Activated naive CD4-positive, alpha-beta T cell treated with anti-CD3 and anti-CD28 coated beads, Interleukin-2, amount 10 ng/mL, durations not matched to agents 7 days and 5 days (primary cell): Measurements from ENCODE around the gene RPS6KB2.

ENCODE experiments used
- CTCF ChIA-PET: fragments of 350-600 bp; sonication (Branson Sonifier 250); formaldehyde crosslinking; loops from one replicate; lab custom pipeline; 2021; ENCODE audit warnings: antibody characterized with exemption; lab: Charles Lee
- DNase-seq: peaks from one replicate; pipeline ENCODE4 v3.0.0-alpha.2; 2020
- H3K27ac Mint-ChIP-seq: one replicate; pipeline ENCODE4 v1.8.0; 2021; ENCODE audit warnings: mild to moderate bottlenecking, moderate library complexity, mixed read lengths
- H3K27me3 Mint-ChIP-seq: one replicate; pipeline ENCODE4 v1.8.0; 2021; ENCODE audit warnings: mild to moderate bottlenecking, mixed read lengths
- H3K36me3 Mint-ChIP-seq: one replicate; pipeline ENCODE4 v1.8.0; 2021; ENCODE audit warnings: mixed read lengths
- H3K4me1 Mint-ChIP-seq: one replicate; pipeline ENCODE4 v1.8.0; 2021; ENCODE audit warnings: mixed read lengths
- H3K4me3 Mint-ChIP-seq: one replicate; pipeline ENCODE4 v1.8.0; 2021; ENCODE audit warnings: mild to moderate bottlenecking, moderate library complexity, mixed read lengths
- H3K9me3 Mint-ChIP-seq: one replicate; pipeline ENCODE4 v1.8.0; 2021; ENCODE audit warnings: mixed read lengths

Gene RPS6KB2

DNA sequence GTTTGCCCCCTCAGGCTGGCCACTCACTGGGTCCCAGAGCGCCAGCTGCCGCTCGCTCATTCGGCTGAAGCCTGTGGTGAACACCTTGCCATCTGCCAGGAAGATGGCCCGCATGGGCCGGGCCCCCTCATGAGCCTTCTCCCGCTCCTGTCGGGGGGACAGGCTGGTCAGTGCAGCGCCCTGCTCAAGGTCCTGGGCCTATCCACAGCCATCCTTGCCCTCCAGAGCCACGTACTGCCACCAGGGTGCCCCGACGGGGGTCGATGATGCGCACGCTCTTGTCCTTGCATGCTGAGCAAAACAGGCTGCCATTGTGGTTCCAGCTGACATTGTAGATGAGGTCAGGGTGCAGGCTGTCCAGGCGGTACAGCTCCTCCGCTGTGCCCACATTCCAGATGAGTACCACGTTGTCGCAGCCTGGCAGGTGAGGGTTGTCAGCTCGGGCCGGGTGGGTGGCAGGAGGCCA lies 12.8 kb downstream of the RPS6KB2 start:
- H3K27me3 Mint-ChIP-seq = peaks cover 4% of the 10 kb centered on the region
- no peak for DNase-seq
- H3K27ac Mint-ChIP-seq = peak overlapping the region; percentile 72
- H3K36me3 Mint-ChIP-seq = peaks cover 35% of the 10 kb centered on the region
- H3K4me3 Mint-ChIP-seq = peak overlapping the region; percentile 100
- peaks cover 67% of the 10 kb centered on the region for H3K4me1 Mint-ChIP-seq
- H3K9me3 Mint-ChIP-seq = no peaks in the 10 kb centered on the region
- CTCF ChIA-PET = interaction anchor here (0.7 to 6.3 kb wide), 2 partner anchors 27 to 39 kb away, joined by 3 to 36 read pairs; partner anchors contain the start of genes PPP1CA and TBC1D10C

DNA sequence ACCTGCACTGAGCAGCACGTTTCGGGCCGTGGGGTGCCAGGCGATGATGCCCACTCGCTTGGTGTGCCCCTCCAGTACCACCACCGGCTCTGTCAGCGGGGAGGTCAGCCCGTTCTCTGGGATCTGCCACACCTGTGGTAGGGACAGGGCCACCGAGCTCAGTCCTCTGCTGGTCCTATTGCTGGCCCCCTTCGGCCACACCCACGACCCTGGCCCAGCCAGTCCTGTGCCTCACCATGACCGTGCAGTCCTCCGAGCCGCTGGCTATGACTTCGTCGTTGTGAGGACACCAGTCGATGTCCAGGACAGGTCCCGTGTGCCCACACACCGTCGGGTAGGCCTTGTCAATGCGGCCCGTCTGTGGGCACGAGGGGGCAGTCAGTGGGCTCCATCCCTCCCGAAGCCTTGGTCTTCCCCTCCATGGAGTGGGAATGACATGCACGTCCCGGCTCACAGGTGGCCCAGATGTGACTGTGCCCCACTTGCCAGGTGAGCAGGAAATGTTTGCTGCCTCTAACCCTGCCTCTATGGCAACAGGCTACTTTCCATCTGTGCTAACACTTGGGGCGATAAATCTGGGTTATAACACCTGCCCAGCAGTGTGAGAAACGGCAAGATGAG lies 13.5 kb downstream of the RPS6KB2 start:
- Mint-ChIP-seq H3K9me3 (no peaks in the 10 kb centered on the region), H3K4me1 (peaks cover 70% of the 10 kb centered on the region), H3K36me3 (peaks cover 29% of the 10 kb centered on the region), H3K4me3 (peak overlapping the region; percentile 46), H3K27ac (peak overlapping the region; percentile 86), H3K27me3 (peaks cover 4% of the 10 kb centered on the region)
- no peak for DNase-seq
- CTCF ChIA-PET = interaction anchor here (6.3 kb wide), 1 partner anchor 40 kb away, joined by 36 read pairs; the partner anchor contains the start of genes PPP1CA and TBC1D10C

DNA sequence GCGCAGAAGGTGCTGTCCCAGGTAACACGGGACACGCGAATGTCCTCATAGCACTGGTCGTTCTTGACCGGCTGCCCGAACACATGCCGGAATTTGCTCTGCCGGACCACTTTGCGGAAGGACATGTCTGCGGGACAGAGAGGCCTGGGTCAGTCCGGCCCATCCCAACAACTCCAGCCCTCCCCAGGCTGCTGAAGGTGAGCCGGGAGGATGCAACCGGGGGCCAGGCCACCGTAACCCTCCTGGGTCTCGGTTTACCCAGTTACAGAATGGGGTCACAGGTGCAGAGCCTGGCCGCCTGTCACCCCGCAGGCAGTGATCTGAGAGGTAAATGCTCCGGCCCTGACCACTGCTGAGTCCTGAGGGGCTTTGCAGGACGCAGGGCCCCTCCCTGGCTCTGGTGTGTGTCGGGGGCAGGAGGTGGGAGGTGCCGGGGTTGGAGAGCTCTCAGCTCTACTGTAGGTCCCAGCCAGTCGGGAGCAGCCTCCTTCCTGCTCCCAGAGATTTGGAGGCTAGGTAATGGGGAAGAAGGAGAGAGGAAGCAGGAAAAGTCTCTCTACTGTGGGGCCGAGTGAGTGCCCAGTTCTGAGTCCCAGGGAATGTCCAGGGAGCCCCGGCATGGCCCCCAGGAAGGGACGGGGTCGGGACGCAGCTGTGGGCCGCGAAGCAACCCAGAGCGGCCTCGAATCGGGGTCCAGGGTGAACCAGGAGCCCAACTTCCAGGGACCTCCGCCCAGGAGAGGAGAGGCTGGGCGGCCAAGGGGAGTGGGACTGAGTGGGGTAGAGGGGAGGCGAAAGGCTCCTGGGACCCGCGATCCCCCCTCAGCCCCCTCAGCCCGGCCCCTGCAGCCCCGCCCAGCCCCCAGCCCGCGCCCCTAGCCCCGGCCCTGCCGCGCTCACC lies 14.5 kb downstream of the RPS6KB2 start:
- peaks cover 23% of the 10 kb centered on the region for H3K36me3 Mint-ChIP-seq
- H3K4me1 Mint-ChIP-seq = peaks cover 79% of the 10 kb centered on the region
- peak overlapping the region; percentile 46 for H3K4me3 Mint-ChIP-seq
- peak overlapping the region; percentile 86 for H3K27ac Mint-ChIP-seq
- no peak for DNase-seq
- CTCF ChIA-PET = no interaction called here
- H3K27me3 Mint-ChIP-seq = no peaks in the 10 kb centered on the region
- no peaks in the 10 kb centered on the region for H3K9me3 Mint-ChIP-seq

DNA sequence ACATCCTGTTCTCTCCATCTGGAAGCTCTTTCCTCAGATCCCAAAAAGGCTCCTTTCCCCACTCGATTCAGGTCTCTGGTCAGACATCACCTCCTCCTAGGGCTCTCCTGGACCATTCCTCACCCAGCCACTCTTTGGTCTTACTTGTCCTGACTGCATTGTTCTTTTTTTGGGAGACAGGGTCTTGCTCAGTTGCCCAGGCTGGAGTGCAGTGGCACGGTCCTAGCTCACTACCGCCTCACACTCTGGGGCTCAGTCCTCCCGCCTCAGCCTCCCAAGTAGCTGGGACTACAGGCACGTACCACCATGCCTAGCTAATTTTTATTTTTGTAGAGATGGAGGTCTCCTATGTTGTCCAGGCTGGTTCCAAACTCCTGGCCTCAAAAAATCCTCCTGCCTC lies 17.2 kb downstream of the RPS6KB2 start:
- peak overlapping the region; percentile 90 for H3K27ac Mint-ChIP-seq
- no peak for DNase-seq
- peaks cover 17% of the 10 kb centered on the region for H3K27me3 Mint-ChIP-seq
- CTCF ChIA-PET = interaction anchor here (0.7 kb wide), 1 partner anchor 116 kb away, joined by 3 read pairs; no protein-coding TSS in a partner anchor
- H3K36me3 Mint-ChIP-seq = peaks cover 7% of the 10 kb centered on the region
- H3K4me1 Mint-ChIP-seq = peaks cover 79% of the 10 kb centered on the region
- H3K4me3 Mint-ChIP-seq = peak overlapping the region; percentile 73
- H3K9me3 Mint-ChIP-seq = no peaks in the 10 kb centered on the region

DNA sequence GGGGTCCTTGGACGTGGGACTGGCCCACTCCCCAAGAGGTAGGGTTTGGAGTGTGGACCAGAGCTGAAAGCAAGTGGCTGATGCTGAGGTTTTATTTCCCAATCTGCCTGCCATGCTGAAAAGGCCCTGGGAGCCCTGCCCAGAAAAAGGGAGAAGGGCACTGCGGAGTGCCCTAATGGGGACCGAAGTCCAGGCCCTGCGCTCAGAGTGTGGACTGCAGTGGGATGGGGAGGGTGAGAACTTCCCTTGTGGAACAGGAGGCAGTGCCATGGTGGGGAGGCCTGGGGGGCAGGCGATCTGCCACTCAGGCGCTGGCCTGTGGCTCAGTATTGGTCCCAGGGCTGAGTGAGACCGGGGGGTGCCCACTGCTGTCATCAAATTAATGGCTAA lies 19.9 kb downstream of the RPS6KB2 start:
- no peaks in the 10 kb centered on the region for H3K9me3 Mint-ChIP-seq
- H3K4me3 Mint-ChIP-seq = peak overlapping the region; percentile 12
- H3K36me3 Mint-ChIP-seq = peaks cover 2% of the 10 kb centered on the region
- DNase-seq = no peak
- peak overlapping the region; percentile 69 for H3K27ac Mint-ChIP-seq
- CTCF ChIA-PET = interaction anchor here (1.6 kb wide), 1 partner anchor 9 kb away, joined by 7 read pairs; no protein-coding TSS in a partner anchor
- H3K4me1 Mint-ChIP-seq = peaks cover 55% of the 10 kb centered on the region
- peaks cover 30% of the 10 kb centered on the region for H3K27me3 Mint-ChIP-seq

DNA sequence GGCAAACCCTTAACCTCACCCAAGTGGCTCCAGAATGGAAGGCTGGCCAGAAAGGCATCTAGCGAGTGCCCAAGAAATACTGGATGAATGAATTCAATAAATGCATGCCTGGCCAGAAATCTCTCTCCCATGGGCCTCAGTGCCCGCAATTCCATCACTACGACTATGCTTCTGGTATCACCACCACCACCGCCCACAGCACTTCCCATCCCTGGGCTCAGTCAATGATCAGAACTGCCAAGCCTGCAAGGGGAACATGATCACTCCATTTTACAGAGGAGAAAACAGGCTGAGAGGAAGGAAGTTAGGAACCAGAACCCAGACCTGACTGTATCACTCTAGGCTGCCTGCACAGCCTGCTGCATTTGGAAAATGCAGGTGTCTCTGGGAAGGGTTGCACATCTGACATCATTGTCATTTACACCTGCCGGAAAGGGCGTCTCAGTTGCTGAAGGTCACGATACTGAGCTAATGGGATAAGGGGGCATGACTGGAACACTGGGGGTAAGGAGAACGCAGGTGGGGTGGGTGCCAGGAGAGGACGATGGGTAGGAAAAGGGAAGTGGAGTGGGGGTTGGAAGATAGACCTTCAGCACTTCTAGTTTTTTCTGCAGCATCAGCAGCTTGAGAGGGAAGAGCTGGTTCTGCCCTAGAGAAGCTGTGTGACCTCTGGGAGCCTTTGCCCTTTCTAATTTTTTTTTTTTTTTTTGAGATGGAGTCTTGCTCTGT lies 21.0 kb downstream of the RPS6KB2 start:
- Mint-ChIP-seq H3K27ac (peak overlapping the region; percentile 25), H3K36me3 (peaks cover 2% of the 10 kb centered on the region), H3K4me3 (no peak overlapping the region), H3K27me3 (peaks cover 30% of the 10 kb centered on the region), H3K4me1 (peaks cover 49% of the 10 kb centered on the region), H3K9me3 (no peaks in the 10 kb centered on the region)
- no peak for DNase-seq
- CTCF ChIA-PET = no interaction called here

DNA sequence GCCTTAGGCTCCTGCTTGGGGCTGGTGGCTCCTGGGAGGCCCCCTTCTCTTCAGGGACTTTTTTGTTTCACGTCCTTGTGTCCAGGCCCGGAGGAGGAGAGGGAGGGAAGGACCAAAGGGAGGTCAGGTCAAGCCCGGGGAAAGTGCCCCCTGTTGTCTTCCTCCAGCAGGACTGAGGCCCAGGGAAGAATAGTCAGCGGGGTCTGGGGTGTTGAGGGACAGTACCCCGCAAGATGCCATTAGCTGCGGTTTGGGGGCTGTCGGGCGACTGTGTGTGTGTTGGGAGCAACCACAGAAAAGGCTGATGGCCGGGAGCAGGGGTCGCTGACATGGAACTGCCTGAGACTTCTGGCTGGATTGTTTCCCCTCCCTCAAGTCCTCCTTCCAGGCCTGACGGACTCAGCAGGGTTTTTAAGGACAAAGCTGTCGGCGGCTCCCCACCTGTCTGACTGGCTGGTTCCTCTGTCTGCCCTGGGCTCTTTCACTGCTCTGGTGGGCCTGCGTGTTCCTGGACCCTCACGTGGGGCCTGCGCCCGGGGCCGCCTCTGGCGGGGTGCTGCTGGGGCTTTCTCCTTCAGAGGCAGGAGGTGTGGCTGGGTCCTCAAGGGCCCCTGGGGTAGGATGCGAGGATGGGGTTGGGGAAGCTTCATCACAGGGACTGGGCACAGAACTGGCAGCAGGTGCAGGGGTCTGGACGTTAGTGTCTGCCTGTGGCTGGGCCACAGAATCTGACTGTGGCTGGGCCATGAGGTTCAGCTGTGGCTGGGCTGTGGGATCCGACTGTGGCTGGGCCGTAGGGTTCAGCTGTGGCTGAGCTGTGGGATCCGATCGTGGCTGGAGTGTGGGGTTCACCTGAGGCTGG lies 22.7 kb downstream of the RPS6KB2 start:
- CTCF ChIA-PET = no interaction called here
- no peak for DNase-seq
- Mint-ChIP-seq H3K4me3 (no peak overlapping the region), H3K27ac (no peak overlapping the region), H3K4me1 (peaks cover 32% of the 10 kb centered on the region), H3K27me3 (peaks cover 38% of the 10 kb centered on the region), H3K9me3 (no peaks in the 10 kb centered on the region), H3K36me3 (peaks cover 2% of the 10 kb centered on the region)

DNA sequence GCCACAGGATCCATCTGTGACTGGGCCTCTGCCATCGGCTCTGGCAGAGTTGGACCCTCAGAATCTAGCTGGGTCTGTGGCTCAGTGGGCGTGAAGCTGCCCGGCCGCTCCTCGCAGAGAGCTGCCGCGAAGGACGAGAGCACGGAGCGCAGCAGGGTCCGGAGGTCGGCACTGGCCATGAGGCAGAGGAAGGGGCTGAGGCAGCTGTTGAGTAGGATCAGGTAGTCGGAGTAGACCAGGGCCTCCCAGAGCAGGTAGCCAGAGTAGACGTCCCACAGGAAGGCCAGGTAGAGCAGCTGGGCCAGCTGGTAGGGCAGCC lies 23.3 kb downstream of the RPS6KB2 start:
- H3K27me3 Mint-ChIP-seq = peaks cover 44% of the 10 kb centered on the region
- no peak overlapping the region for H3K27ac Mint-ChIP-seq
- H3K4me1 Mint-ChIP-seq = peaks cover 26% of the 10 kb centered on the region
- H3K9me3 Mint-ChIP-seq = no peaks in the 10 kb centered on the region
- H3K36me3 Mint-ChIP-seq = peaks cover 2% of the 10 kb centered on the region
- no peak for DNase-seq
- CTCF ChIA-PET = no interaction called here
- no peak overlapping the region for H3K4me3 Mint-ChIP-seq

DNA sequence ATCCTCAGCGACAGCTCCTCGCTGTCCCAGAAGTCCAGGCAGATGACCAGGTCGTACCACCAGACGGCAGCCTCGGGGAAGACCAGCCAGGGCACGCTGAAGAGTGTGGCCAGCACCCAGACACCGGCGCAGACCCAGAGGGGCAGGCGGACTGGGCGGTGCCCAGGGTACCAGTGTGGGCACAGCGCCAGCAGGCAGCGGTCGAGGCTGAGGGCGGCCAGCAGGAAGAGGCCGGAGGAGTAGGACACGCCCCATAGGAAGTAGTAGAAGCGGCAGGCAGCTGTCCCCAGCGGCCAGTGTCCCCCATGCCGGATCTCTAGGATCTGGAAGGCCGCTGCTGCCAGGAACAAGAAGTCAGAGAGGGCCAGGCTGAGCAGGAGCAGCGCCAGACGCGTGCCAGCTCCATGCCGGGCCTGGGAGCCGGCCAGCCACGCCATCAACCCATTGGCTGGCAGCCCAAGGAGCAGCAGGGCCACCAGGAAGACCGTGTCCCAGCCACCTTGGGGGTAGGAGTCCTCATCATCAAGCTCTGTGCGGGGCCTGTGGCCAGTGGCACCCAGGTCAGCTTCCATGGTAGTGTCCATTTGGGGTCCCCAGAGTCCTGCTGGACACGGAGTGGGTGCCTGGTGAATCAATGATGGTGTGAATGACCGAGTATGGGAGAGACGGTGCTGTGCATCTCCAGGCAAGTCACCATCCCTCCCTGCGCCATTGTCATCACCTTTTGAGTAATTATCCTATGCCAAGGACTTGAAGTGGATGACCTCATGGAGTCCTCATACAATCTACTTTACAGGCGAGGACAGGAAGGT lies 24.1 kb downstream of the RPS6KB2 start, which contains the start of gene GPR152:
TSS of gene GPR152 (minus strand) at position 589 of the 812 bp plus-strand sequence. CDS start at position 584, 5 bp downstream.
- H3K27ac Mint-ChIP-seq = peak within 1 kb of the TSS; percentile 49
- CTCF ChIA-PET = no interaction called here
- peaks cover 19% of the 10 kb centered on the region for H3K4me1 Mint-ChIP-seq
- no peak within 1 kb of the TSS for H3K4me3 Mint-ChIP-seq
- DNase-seq = no peak
- H3K36me3 Mint-ChIP-seq = peaks cover 2% of the 10 kb centered on the region
- peaks cover 51% of the 10 kb centered on the region for H3K27me3 Mint-ChIP-seq
- no peaks in the 10 kb centered on the region for H3K9me3 Mint-ChIP-seq

DNA sequence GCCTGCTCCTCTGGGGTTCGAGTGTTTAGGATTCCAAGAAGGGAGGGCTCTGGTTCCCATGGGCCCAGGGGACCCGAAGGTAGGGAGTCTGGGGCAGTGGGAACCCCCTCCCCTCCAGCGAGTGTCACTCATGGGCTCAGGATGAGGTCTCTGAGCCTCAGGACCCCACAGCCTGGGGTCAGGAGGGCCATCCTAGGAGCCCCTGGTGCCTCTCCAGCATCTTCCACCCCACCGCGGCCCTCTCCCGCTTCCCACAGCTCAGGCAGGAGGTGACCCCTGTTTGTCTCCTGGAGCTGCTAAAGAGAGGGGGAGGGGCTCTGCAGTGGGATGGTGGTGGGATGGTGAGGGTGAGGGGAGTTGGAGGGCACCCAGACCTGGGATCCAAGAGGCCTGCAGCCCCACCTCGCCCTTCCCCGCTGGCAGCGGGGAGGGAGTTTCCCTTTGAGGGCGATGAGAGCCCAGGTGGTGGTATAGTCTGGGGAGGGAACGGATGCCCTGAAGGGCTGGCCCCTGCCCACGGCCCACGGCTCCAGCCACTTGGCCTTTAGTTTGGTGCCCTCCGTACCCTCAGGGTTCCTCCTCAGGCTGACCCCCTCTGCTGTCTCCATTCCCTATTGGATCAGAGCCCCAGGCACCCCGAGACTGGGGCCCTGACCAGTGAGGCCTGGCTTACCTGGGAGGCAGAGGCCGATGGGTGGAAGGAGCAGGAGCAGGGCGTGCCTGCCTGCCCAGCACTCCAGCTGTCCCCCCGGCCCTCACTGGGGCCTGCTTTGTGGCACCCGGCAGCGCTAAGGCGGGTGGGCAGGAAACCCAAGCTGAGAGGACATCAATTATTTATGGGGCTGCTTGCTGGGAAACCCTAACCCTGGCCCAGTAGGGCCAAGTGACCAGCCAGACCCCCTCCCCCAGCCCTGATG lies 25.8 kb downstream of the RPS6KB2 start:
- Mint-ChIP-seq H3K9me3 (no peaks in the 10 kb centered on the region), H3K36me3 (no peaks in the 10 kb centered on the region), H3K4me1 (peaks cover 4% of the 10 kb centered on the region), H3K27me3 (peaks cover 59% of the 10 kb centered on the region), H3K27ac (no peak overlapping the region), H3K4me3 (no peak overlapping the region)
- CTCF ChIA-PET = no interaction called here
- DNase-seq = no peak

DNA sequence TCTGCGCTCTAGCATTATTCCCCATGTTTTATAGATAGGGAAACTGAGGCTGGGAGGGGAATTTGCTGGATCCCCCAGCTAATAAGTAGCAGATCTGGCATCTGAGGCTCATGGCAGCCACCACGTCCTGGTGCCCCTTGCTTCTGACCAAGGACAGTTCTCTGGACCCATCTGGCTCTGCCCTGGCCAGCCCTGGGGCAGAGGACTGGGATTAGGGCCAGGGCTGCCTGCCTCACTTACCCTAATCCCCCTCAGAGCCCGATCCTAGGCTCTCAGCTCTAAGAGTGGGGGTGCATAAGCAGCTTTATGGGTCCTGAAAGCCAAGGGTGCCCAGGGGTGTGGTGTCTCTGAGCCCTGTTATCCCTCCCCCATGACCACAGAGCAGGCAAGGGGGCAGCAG lies 26.8 kb downstream of the RPS6KB2 start, which contains the start of gene CABP4:
TSS of gene CABP4 (plus strand) at position 301 of the 400 bp plus-strand sequence. CDS start at position 371, 70 bp downstream.
- CTCF ChIA-PET = no interaction called here

More for the DNA sequence above, 26.8 kb downstream of the RPS6KB2 start, which contains the start of gene CABP4:
- Mint-ChIP-seq H3K36me3 (no peaks in the 10 kb centered on the region), H3K4me1 (peaks cover 3% of the 10 kb centered on the region), H3K27ac (no peak within 1 kb of the TSS), H3K4me3 (no peak within 1 kb of the TSS), H3K27me3 (peaks cover 62% of the 10 kb centered on the region), H3K9me3 (no peaks in the 10 kb centered on the region)
- DNase-seq = no peak
